Activated T-helper 1 cell treated with anti-CD3 and anti-CD28 coated beads, Interleukin-12 subunit alpha, Interleukin-12 subunit beta, Interleukin-2, Interleukin-4 antibody, amounts not matched to agents 30 ng/mL and 10 ng/mL and 1 ng/mL, durations not matched to agents 14 hours and 24 hours and 36 hours (primary cell): ENCODE measurements around the gene CARD19. TPM values are rescaled to one million over a fixed set of nuclear protein-coding genes. Genes with fewer than 3 reads are reported as not detected.

Experiments used
- DNase-seq: peaks from one replicate; pipeline ENCODE4 v3.0.0; 2021; ENCODE audit warnings: low spot score
- H3K27ac Mint-ChIP-seq: one replicate; pipeline ENCODE4 v1.8.0; 2021; ENCODE audit warnings: mild to moderate bottlenecking, mixed read lengths
- H3K27me3 Mint-ChIP-seq: one replicate; pipeline ENCODE4 v1.8.0; 2022; ENCODE audit warnings: mild to moderate bottlenecking, moderate library complexity, mixed read lengths; ENCODE audit not compliant: insufficient read depth
- H3K36me3 Mint-ChIP-seq: one replicate; pipeline ENCODE4 v1.8.0; 2021; ENCODE audit warnings: low read depth, mixed read lengths
- H3K4me1 Mint-ChIP-seq: one replicate; pipeline ENCODE4 v1.8.0; 2021; ENCODE audit warnings: low read depth, mixed read lengths
- H3K4me3 Mint-ChIP-seq: one replicate; pipeline ENCODE4 v1.8.0; 2021; ENCODE audit warnings: mild to moderate bottlenecking, moderate library complexity, mixed read lengths
- H3K9me3 Mint-ChIP-seq: one replicate; pipeline ENCODE4 v1.8.0; 2021; ENCODE audit warnings: mixed read lengths
- intact Hi-C: fragments of 100-400 bp; cut with micrococcal nuclease; formaldehyde crosslinking; loops from one replicate; pipeline ENCODE4 v1.15.1; 2024
- total RNA-seq: library from RNA; stranded (reverse); gene quantifications from 2 replicates; pipeline ENCODE4 v1.2.3, GENCODE V29; 2022

CARD19 gene
- total RNA-seq, 1 donor from 2014 or later, result 41.7 TPM

GRCh38 chr9:93071464-93071863 lies 24.6 kb upstream of the CARD19 start:
- Mint-ChIP-seq H3K36me3 (peaks cover 35% of the 10 kb centered on the region), H3K4me1 (peaks cover 32% of the 10 kb centered on the region), H3K4me3 (no peak overlapping the region), H3K27ac (peak overlapping the region; percentile 18), H3K27me3 (no peaks in the 10 kb centered on the region), H3K9me3 (no peaks in the 10 kb centered on the region)
- intact Hi-C loops, result no loop called here
- DNase-seq, result no peak

DNA sequence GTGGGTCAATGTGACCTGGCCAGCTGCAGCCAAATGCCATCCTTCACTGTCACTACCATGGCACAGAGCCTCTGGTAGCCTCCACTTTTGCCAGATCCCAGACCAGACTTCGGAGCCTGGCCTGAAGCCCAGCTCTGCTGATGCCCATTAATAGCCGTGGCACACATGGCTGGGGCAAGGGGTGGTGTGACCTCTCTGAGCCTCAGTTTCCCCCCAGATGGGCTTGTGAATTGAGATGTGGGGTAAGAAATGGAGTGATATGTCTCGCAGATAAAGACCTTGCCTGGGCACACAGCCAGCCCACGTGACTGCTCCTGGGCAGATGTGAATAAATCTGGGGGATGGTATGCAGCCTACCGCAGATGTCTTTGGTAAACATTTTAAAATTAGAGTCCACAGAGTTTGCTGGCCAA lies 23.6 kb upstream of the CARD19 start:
- Mint-ChIP-seq H3K4me3 (no peak overlapping the region), H3K27ac (no peak overlapping the region), H3K36me3 (peaks cover 37% of the 10 kb centered on the region), H3K4me1 (peaks cover 29% of the 10 kb centered on the region), H3K9me3 (no peaks in the 10 kb centered on the region), H3K27me3 (no peaks in the 10 kb centered on the region)
- DNase-seq, result no peak
- intact Hi-C loops, result no loop called here

GRCh38 chr9:93076101-93076791 lies 19.8 kb upstream of the CARD19 start:
- no peaks in the 10 kb centered on the region for H3K9me3 Mint-ChIP-seq
- peaks cover 24% of the 10 kb centered on the region for H3K4me1 Mint-ChIP-seq
- no peak overlapping the region for H3K27ac Mint-ChIP-seq
- peaks cover 39% of the 10 kb centered on the region for H3K36me3 Mint-ChIP-seq
- H3K4me3 Mint-ChIP-seq, result no peak overlapping the region
- intact Hi-C loops, result no loop called here
- DNase-seq, result no peak
- H3K27me3 Mint-ChIP-seq, result no peaks in the 10 kb centered on the region

GRCh38 chr9:93076792-93077128 lies 19.3 kb upstream of the CARD19 start:
- H3K36me3 Mint-ChIP-seq, result peaks cover 39% of the 10 kb centered on the region
- H3K9me3 Mint-ChIP-seq, result no peaks in the 10 kb centered on the region
- H3K27me3 Mint-ChIP-seq, result no peaks in the 10 kb centered on the region
- no peak for DNase-seq
- no peak overlapping the region for H3K27ac Mint-ChIP-seq
- intact Hi-C loops, result no loop called here
- no peak overlapping the region for H3K4me3 Mint-ChIP-seq
- H3K4me1 Mint-ChIP-seq, result peaks cover 25% of the 10 kb centered on the region

DNA sequence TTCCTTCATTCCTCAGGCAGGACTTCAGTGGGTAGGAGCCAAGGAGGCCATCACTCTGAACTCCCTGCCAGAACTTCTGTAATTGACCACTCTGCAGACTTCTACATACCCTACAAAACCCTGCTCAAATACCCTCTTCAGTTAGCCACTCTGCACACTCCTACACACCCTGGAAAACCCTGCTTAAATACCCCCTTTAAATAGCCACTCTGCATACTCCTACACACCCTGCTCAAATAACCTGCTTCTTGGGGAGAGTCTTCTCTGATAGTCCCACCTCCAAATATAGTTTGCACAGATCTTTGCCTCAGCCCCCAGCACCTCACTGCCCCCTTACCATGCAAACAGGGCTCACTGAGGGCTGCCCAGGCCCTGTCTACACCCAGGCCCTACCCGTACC lies 18.6 kb upstream of the CARD19 start:
- DNase-seq, result no peak
- Mint-ChIP-seq H3K27ac (peak overlapping the region; percentile 57), H3K4me3 (no peak overlapping the region), H3K27me3 (no peaks in the 10 kb centered on the region), H3K4me1 (peaks cover 28% of the 10 kb centered on the region), H3K36me3 (peaks cover 42% of the 10 kb centered on the region), H3K9me3 (no peaks in the 10 kb centered on the region)
- intact Hi-C loops, result no loop called here

- intact Hi-C loops, result no loop called here
- H3K36me3 Mint-ChIP-seq, result peaks cover 39% of the 10 kb centered on the region
- no peak overlapping the region for H3K4me3 Mint-ChIP-seq
- DNase-seq, result no peak
- no peaks in the 10 kb centered on the region for H3K27me3 Mint-ChIP-seq
- no peaks in the 10 kb centered on the region for H3K9me3 Mint-ChIP-seq
- H3K27ac Mint-ChIP-seq, result peak overlapping the region; percentile 57
- H3K4me1 Mint-ChIP-seq, result peaks cover 32% of the 10 kb centered on the region
Measured at GRCh38 chr9:93077811-93078210, 18.2 kb upstream of the CARD19 start.

GRCh38 chr9:93079371-93079770 lies 16.6 kb upstream of the CARD19 start:
- no peak overlapping the region for H3K27ac Mint-ChIP-seq
- peaks cover 5% of the 10 kb centered on the region for H3K9me3 Mint-ChIP-seq
- DNase-seq, result no peak
- no peak overlapping the region for H3K4me3 Mint-ChIP-seq
- H3K27me3 Mint-ChIP-seq, result no peaks in the 10 kb centered on the region
- H3K36me3 Mint-ChIP-seq, result peaks cover 44% of the 10 kb centered on the region
- intact Hi-C loops, result no loop called here
- peaks cover 41% of the 10 kb centered on the region for H3K4me1 Mint-ChIP-seq

GRCh38 chr9:93080406-93080805 lies 15.6 kb upstream of the CARD19 start:
- intact Hi-C loops, result no loop called here
- H3K27ac Mint-ChIP-seq, result peak overlapping the region; percentile 27
- H3K27me3 Mint-ChIP-seq, result no peaks in the 10 kb centered on the region
- peaks cover 35% of the 10 kb centered on the region for H3K4me1 Mint-ChIP-seq
- no peak overlapping the region for H3K4me3 Mint-ChIP-seq
- peaks cover 47% of the 10 kb centered on the region for H3K36me3 Mint-ChIP-seq
- no peak for DNase-seq
- H3K9me3 Mint-ChIP-seq, result peaks cover 5% of the 10 kb centered on the region

DNA sequence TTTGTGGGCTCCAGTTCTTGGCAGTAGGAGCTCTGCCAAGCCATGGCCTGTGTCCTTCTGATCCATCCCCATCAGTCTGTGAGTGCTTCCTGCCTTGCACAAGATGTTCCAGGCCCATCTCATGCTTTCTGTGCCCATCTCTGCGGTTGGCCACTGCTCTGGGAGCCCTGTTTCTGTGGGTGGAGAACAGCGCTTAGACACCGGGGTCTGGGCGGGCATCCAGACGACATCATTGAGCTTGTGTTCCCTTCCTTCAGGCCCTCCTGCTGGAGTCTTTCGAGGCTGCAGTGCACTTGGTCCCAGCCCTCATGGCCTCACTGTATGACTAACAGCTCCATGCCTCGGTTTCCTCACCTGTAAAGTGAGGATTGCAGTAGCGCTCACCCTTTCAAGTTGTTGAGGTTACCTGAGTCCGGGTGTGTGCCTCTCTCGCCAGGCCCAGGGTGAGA lies 14.9 kb upstream of the CARD19 start:
- Mint-ChIP-seq H3K4me3 (no peak overlapping the region), H3K36me3 (peaks cover 53% of the 10 kb centered on the region), H3K27me3 (no peaks in the 10 kb centered on the region), H3K4me1 (peaks cover 35% of the 10 kb centered on the region), H3K9me3 (peaks cover 5% of the 10 kb centered on the region), H3K27ac (peak overlapping the region; percentile 74)
- DNase-seq, result no peak
- intact Hi-C loops, result no loop called here

GRCh38 chr9:93081931-93082330 lies 14.1 kb upstream of the CARD19 start:
- H3K4me1 Mint-ChIP-seq, result peaks cover 35% of the 10 kb centered on the region
- H3K27me3 Mint-ChIP-seq, result no peaks in the 10 kb centered on the region
- H3K36me3 Mint-ChIP-seq, result peaks cover 55% of the 10 kb centered on the region
- peaks cover 5% of the 10 kb centered on the region for H3K9me3 Mint-ChIP-seq
- no peak for DNase-seq
- no peak overlapping the region for H3K4me3 Mint-ChIP-seq
- H3K27ac Mint-ChIP-seq, result peak overlapping the region; percentile 74
- intact Hi-C loops, result no loop called here

GRCh38 chr9:93082841-93083411 lies 13.1 kb upstream of the CARD19 start:
- Mint-ChIP-seq H3K27me3 (no peaks in the 10 kb centered on the region), H3K9me3 (peaks cover 5% of the 10 kb centered on the region), H3K4me1 (peaks cover 26% of the 10 kb centered on the region), H3K4me3 (no peak overlapping the region), H3K27ac (peak overlapping the region; percentile 58), H3K36me3 (peaks cover 51% of the 10 kb centered on the region)
- intact Hi-C loops, result loop anchor here (1.0 kb wide), 2 partner anchors 12 to 19 kb away; no protein-coding TSS in a partner anchor
- DNase-seq, result no peak

DNA sequence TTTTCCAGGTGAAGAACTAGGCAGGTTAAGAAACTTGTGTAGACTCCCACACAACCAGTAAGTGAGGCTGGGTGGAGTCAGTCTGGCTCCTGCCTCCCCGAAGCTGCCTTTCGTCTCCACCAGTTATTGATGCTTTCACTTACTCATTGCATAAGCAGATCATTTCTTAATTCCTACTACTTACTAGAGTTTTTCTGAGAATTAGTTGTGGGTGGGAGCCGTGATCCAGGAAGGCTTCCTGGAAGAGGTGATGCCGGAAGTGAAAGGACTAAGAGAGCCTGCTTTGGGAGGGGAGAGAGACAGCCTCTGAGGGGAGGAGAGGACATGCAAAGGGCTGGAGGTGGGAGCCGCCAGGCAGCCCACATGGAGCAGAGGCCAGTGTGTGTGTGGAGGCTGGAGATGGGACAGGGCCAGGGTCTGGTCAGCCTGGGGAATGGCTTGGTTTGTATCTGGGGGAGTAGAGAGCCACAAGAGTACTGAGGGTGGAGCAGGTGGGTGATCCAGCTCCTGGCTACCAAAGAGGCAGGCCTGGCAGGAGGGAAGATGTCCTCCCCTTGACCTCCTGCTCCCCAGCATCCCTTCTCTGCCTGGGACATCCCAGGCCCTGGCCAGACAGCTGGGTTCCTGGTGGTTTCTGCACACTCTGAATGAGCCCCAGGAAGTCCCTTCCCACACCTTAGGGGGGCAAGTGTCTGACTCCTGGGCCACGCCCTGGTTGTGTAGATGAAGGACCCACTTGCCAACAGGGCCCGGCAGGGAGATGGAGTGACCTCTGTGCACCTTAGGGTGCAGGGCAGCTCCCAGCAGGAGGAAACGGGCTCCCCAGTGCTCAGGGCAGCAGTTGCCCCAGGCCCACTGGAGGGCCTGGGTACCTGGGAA lies 12.2 kb upstream of the CARD19 start:
- peaks cover 5% of the 10 kb centered on the region for H3K9me3 Mint-ChIP-seq
- no peak for DNase-seq
- peaks cover 29% of the 10 kb centered on the region for H3K4me1 Mint-ChIP-seq
- intact Hi-C loops, result loop anchor here (1.0 kb wide), 2 partner anchors 11 to 20 kb away; no protein-coding TSS in a partner anchor
- peak overlapping the region; percentile 97 for H3K27ac Mint-ChIP-seq
- peaks cover 55% of the 10 kb centered on the region for H3K36me3 Mint-ChIP-seq
- peak overlapping the region; percentile 75 for H3K4me3 Mint-ChIP-seq
- no peaks in the 10 kb centered on the region for H3K27me3 Mint-ChIP-seq

DNA sequence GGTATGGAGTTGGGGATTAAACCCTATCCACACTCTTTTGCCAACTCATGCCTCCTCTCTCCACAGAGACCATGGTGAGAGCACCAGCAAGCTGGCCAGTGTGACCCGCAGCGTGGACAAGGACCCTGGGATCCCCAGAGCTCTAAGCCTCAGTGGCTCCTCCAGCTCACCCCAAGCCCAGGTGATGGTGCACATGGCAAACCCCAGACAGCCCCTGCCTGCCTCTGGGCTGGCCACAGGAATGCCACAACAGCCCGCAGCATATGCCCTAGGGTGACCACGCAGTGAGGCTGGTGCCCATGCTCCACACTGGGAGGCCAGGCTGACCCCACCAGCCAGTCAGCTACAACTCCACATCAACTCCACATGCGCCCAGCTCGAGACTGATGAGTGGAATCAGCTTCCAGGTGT lies 11.5 kb upstream of the CARD19 start:
- peaks cover 5% of the 10 kb centered on the region for H3K9me3 Mint-ChIP-seq
- H3K27ac Mint-ChIP-seq, result no peak overlapping the region
- DNase-seq, result no peak
- no peak overlapping the region for H3K4me3 Mint-ChIP-seq
- peaks cover 36% of the 10 kb centered on the region for H3K4me1 Mint-ChIP-seq
- peaks cover 57% of the 10 kb centered on the region for H3K36me3 Mint-ChIP-seq
- H3K27me3 Mint-ChIP-seq, result no peaks in the 10 kb centered on the region
- intact Hi-C loops, result no loop called here
